T-helper 2 cell (primary cell): ENCODE results near the gene RAD51B.

Source experiments
- DNase-seq, 5 experiments: peaks; one replicate each; pipeline versions ENCODE4 v3.0.0 to v3.0.0-alpha.2; 2012 to 2022

RAD51B gene

GRCh38 chr14:68346556-68347343, 527.2 kb downstream of the RAD51B start:
- DNase-seq, result no peak

- no peak for DNase-seq
These were observed 530.5 kb downstream of the RAD51B start for GRCh38 chr14:68349900-68350629.

GRCh38 chr14:68355415-68355814, 535.8 kb downstream of the RAD51B start:
- no peak for DNase-seq

- no peak for DNase-seq
These were observed 538.2 kb downstream of the RAD51B start for GRCh38 chr14:68357777-68358176.

- no peak for DNase-seq
These were observed 538.9 kb downstream of the RAD51B start for GRCh38 chr14:68358500-68358899.

- DNase-seq, result no peak
These were observed 539.6 kb downstream of the RAD51B start for GRCh38 chr14:68359022-68359836.

- no peak for DNase-seq
These were observed 540.4 kb downstream of the RAD51B start for GRCh38 chr14:68359837-68360552.

GRCh38 chr14:68361231-68361630, 541.7 kb downstream of the RAD51B start:
- no peak for DNase-seq

GRCh38 chr14:68362846-68363245, 543.3 kb downstream of the RAD51B start:
- no peak for DNase-seq

GRCh38 chr14:68363466-68363842, 543.9 kb downstream of the RAD51B start:
- no peak for DNase-seq

- no peak for DNase-seq
These were observed 544.5 kb downstream of the RAD51B start for GRCh38 chr14:68363843-68364767.

GRCh38 chr14:68364792-68365192, 545.2 kb downstream of the RAD51B start:
- DNase-seq, result no peak

GRCh38 chr14:68365228-68365627, 545.6 kb downstream of the RAD51B start:
- no peak for DNase-seq

GRCh38 chr14:68366656-68367055, 547.1 kb downstream of the RAD51B start:
- no peak for DNase-seq

- DNase-seq, result no peak
These were observed 548.0 kb downstream of the RAD51B start for GRCh38 chr14:68367536-68367935.

- DNase-seq, result peak in 2 of 5 experiments; percentile 9 to 41
These were observed 549.3 kb downstream of the RAD51B start for GRCh38 chr14:68368850-68369249.

GRCh38 chr14:68369281-68370056, 549.9 kb downstream of the RAD51B start:
- peak in 1 of 5 experiments; percentile 37 for DNase-seq

GRCh38 chr14:68370057-68370360, 550.4 kb downstream of the RAD51B start:
- no peak for DNase-seq

- no peak for DNase-seq
These were observed 552.8 kb downstream of the RAD51B start for GRCh38 chr14:68372368-68372767.

- DNase-seq, result no peak
These were observed 553.6 kb downstream of the RAD51B start for GRCh38 chr14:68373124-68373646.
